KMS-11 (cell line): ENCODE results near the gene MGAT4B.
A peak's percentile ranks its signal among the peaks of the same experiment; 100 is the strongest.

Experiments
- H2AFZ ChIP-seq: fragments of 200-600 bp; sonication (generic); 2 replicates; pipeline ENCODE4 v1.6.1; 2016; ENCODE audit warnings: antibody characterized with exemption, mixed run types, low read depth
- H3K27ac ChIP-seq: fragments of 200-600 bp; sonication (generic); 2 replicates; pipeline ENCODE4 v1.6.1; 2016; ENCODE audit warnings: mild to moderate bottlenecking, mixed run types
- H3K27me3 ChIP-seq: fragments of 200-600 bp; sonication (generic); 2 replicates; pipeline ENCODE4 v1.6.1; 2017; ENCODE audit warnings: mild to moderate bottlenecking, low read depth, mixed run types, moderate library complexity; ENCODE audit not compliant: insufficient read depth
- H3K36me3 ChIP-seq: fragments of 200-600 bp; sonication (generic); 2 replicates; pipeline ENCODE4 v1.6.1; 2017; ENCODE audit warnings: mild to moderate bottlenecking, mixed run types; ENCODE audit not compliant: insufficient read depth
- H3K4me1 ChIP-seq: fragments of 200-600 bp; sonication (generic); 2 replicates; pipeline ENCODE4 v1.6.1; 2016; ENCODE audit warnings: mild to moderate bottlenecking, low read depth, mixed run types; ENCODE audit not compliant: poor library complexity, severe bottlenecking
- H3K4me2 ChIP-seq: fragments of 200-600 bp; sonication (generic); 2 replicates; pipeline ENCODE4 v1.7.0; 2016; ENCODE audit warnings: mild to moderate bottlenecking, mixed run types
- H3K4me3 ChIP-seq: fragments of 200-600 bp; sonication (generic); IDR thresholded peaks from 2 replicates; pipeline ENCODE4 v1.6.1; 2017; ENCODE audit warnings: low read depth, low read length, mixed read lengths; ENCODE audit not compliant: insufficient read depth
- H3K79me2 ChIP-seq: fragments of 200-600 bp; sonication (generic); 2 replicates; pipeline ENCODE4 v1.6.1; 2016; ENCODE audit warnings: low read depth, mixed run types; ENCODE audit not compliant: insufficient read depth
- H3K9ac ChIP-seq: fragments of 200-600 bp; sonication (generic); 2 replicates; pipeline ENCODE4 v1.6.1; 2016; ENCODE audit warnings: mild to moderate bottlenecking, mixed run types
- H4K20me1 ChIP-seq: fragments of 200-600 bp; sonication (generic); 2 replicates; pipeline ENCODE4 v1.6.1; 2016; ENCODE audit warnings: mild to moderate bottlenecking, mixed run types; ENCODE audit not compliant: insufficient read depth
- CTCF ChIP-seq: fragments of 200-600 bp; sonication (generic); conservative IDR thresholded peaks from 2 replicates; pipeline ENCODE4 v1.6.1; 2017; ENCODE audit warnings: low read depth, mild to moderate bottlenecking, antibody characterized with exemption, low read length, moderate library complexity, mixed read lengths

MGAT4B gene

GRCh38 chr5:179765400-179765799 lies 41.3 kb downstream of the MGAT4B start:
- Histone ChIP-seq H3K27me3 (no peaks in the 10 kb centered on the region), H2AFZ (no peak overlapping the region), H3K9ac (no peak overlapping the region), H3K36me3 (no peaks in the 10 kb centered on the region), H3K4me2 (no peak overlapping the region), H3K4me1 (peaks cover 13% of the 10 kb centered on the region), H3K79me2 (no peaks in the 10 kb centered on the region), H3K4me3 (no peak overlapping the region), H4K20me1 (no peaks in the 10 kb centered on the region), H3K27ac (no peak overlapping the region)
- TF ChIP-seq CTCF = no peak

GRCh38 chr5:179764056-179764455 lies 42.6 kb downstream of the MGAT4B start:
- Histone ChIP-seq H3K79me2 (peaks cover 12% of the 10 kb centered on the region; the same call in 1 of the 2 replicates), H3K27me3 (no peaks in the 10 kb centered on the region), H3K4me3 (no peak overlapping the region), H3K27ac (no peak overlapping the region), H4K20me1 (no peaks in the 10 kb centered on the region), H2AFZ (no peak overlapping the region), H3K36me3 (no peaks in the 10 kb centered on the region), H3K4me2 (no peak overlapping the region), H3K4me1 (peaks cover 26% of the 10 kb centered on the region), H3K9ac (no peak overlapping the region)
- no peak for TF ChIP-seq CTCF

- no peaks in the 10 kb centered on the region for H4K20me1 ChIP-seq
- H2AFZ ChIP-seq = no peak overlapping the region
- no peak overlapping the region for H3K27ac ChIP-seq
- H3K9ac ChIP-seq = no peak overlapping the region
- H3K4me3 ChIP-seq = no peak overlapping the region
- H3K4me1 ChIP-seq = peaks cover 27% of the 10 kb centered on the region
- no peaks in the 10 kb centered on the region for H3K36me3 ChIP-seq
- peak; percentile 80 for TF ChIP-seq CTCF
- peaks cover 13% of the 10 kb centered on the region; the same call in 1 of the 2 replicates for H3K79me2 ChIP-seq
- no peak overlapping the region for H3K4me2 ChIP-seq
- H3K27me3 ChIP-seq = no peaks in the 10 kb centered on the region
These were observed 43.3 kb downstream of the MGAT4B start for GRCh38 chr5:179763215-179763945.

GRCh38 chr5:179762781-179763176 lies 43.9 kb downstream of the MGAT4B start:
- Histone ChIP-seq H3K27me3 (no peaks in the 10 kb centered on the region), H4K20me1 (no peaks in the 10 kb centered on the region), H2AFZ (no peak overlapping the region), H3K4me2 (no peak overlapping the region), H3K9ac (no peak overlapping the region), H3K79me2 (peaks cover 13% of the 10 kb centered on the region; the same call in 1 of the 2 replicates), H3K4me3 (no peak overlapping the region), H3K27ac (no peak overlapping the region), H3K36me3 (no peaks in the 10 kb centered on the region), H3K4me1 (peaks cover 27% of the 10 kb centered on the region)
- no peak for TF ChIP-seq CTCF
